ENCODE measurements around the gene GGA1.

The GGA1 gene

GRCh38 chr22:37608477-37609239 lies at the start of gene GGA1:
TSS of gene GGA1 (plus strand) at chr22:37608834. CDS start at chr22:37608861, 27 bp downstream.
- peak; percentile 99 for DNase-seq (ENCODE audit: low spot score)

- DNase-seq (ENCODE audit: low spot score) = no peak
Measured at GRCh38 chr22:37559521-37559900, 49.1 kb upstream of the GGA1 start.

- DNase-seq (ENCODE audit: low spot score) = peak; percentile 53
Measured at GRCh38 chr22:37559901-37560607, 48.6 kb upstream of the GGA1 start, which contains the start of gene CDC42EP1. TSS of gene CDC42EP1 (plus strand) at chr22:37560480. CDS start at chr22:37566350, 5,870 bp downstream.

GRCh38 chr22:37560608-37561211 lies 47.9 kb upstream of the GGA1 start:
- DNase-seq (ENCODE audit: low spot score) = no peak

- peak; percentile 71 for DNase-seq (ENCODE audit: low spot score)
Measured at GRCh38 chr22:37561212-37562048, 47.2 kb upstream of the GGA1 start.

- no peak for DNase-seq (ENCODE audit: low spot score)
Measured at GRCh38 chr22:37562049-37562875, 46.4 kb upstream of the GGA1 start.

- DNase-seq (ENCODE audit: low spot score) = no peak
Measured at GRCh38 chr22:37563153-37564081, 45.2 kb upstream of the GGA1 start.

- no peak for DNase-seq (ENCODE audit: low spot score)
Measured at GRCh38 chr22:37564111-37564711, 44.4 kb upstream of the GGA1 start.

- no peak for DNase-seq (ENCODE audit: low spot score)
Measured at GRCh38 chr22:37565830-37566229, 42.8 kb upstream of the GGA1 start.

- DNase-seq (ENCODE audit: low spot score) = no peak
Measured at GRCh38 chr22:37566329-37566837, 42.3 kb upstream of the GGA1 start.

- DNase-seq (ENCODE audit: low spot score) = peak; percentile 79
Measured at GRCh38 chr22:37566903-37567798, 41.5 kb upstream of the GGA1 start.

- no peak for DNase-seq (ENCODE audit: low spot score)
Measured at GRCh38 chr22:37568012-37568411, 40.6 kb upstream of the GGA1 start.

- DNase-seq (ENCODE audit: low spot score) = no peak
Measured at GRCh38 chr22:37568448-37569008, 40.1 kb upstream of the GGA1 start.

GRCh38 chr22:37569009-37569920 lies 39.4 kb upstream of the GGA1 start:
- DNase-seq (ENCODE audit: low spot score) = no peak

- DNase-seq (ENCODE audit: low spot score) = no peak
Measured at GRCh38 chr22:37569921-37570660, 38.5 kb upstream of the GGA1 start.

- no peak for DNase-seq (ENCODE audit: low spot score)
Measured at GRCh38 chr22:37570661-37570976, 38.0 kb upstream of the GGA1 start.
